SJSA1 (cell line): ENCODE data around the gene GAMT. TPM values are rescaled to one million over a fixed set of nuclear protein-coding genes. Genes with fewer than 3 reads are reported as not detected.

ENCODE experiments used
- DNase-seq, 2 experiments: peaks; one replicate each; pipeline ENCODE4 v3.0.0-alpha.2; 2015 to 2020; ENCODE audit warnings: low spot score in 2 of 2, low read depth in 1 of 2
- H3K27ac ChIP-seq: fragments of 250-450 bp; sonication (Bioruptor Pico); 2 replicates; pipeline ENCODE4 v1.5.1; 2020; ENCODE audit warnings: mild to moderate bottlenecking, moderate library complexity
- H3K27me3 ChIP-seq: fragments of 250-450 bp; sonication (Bioruptor Pico); replicated peaks from 2 replicates; pipeline ENCODE4 v1.5.1; 2020; ENCODE audit warnings: mild to moderate bottlenecking, moderate library complexity
- H3K36me3 ChIP-seq: fragments of 250-450 bp; sonication (Bioruptor Pico); 2 replicates; pipeline ENCODE4 v1.5.1; 2020; ENCODE audit warnings: mild to moderate bottlenecking
- H3K4me1 ChIP-seq: fragments of 250-450 bp; sonication (Bioruptor Pico); replicated peaks from 2 replicates; pipeline ENCODE4 v1.6.1; 2021; ENCODE audit warnings: mild to moderate bottlenecking
- H3K4me3 ChIP-seq: fragments of 250-450 bp; sonication (Bioruptor Pico); 2 replicates; pipeline ENCODE4 v1.5.1; 2020; ENCODE audit warnings: mild to moderate bottlenecking
- H3K9me3 ChIP-seq: fragments of 250-450 bp; sonication (Bioruptor Pico); replicated peaks from 2 replicates; pipeline ENCODE4 v1.5.1; 2020; ENCODE audit warnings: mild to moderate bottlenecking
- total RNA-seq: library from RNA; depleted of rRNA; stranded (reverse); fragments of >200 nt; shearing (Covaris generic); gene quantifications from 2 replicates; pipeline ENCODE4 v1.2.3, GENCODE V29; 2014

GAMT gene
- total RNA-seq, 1 experiment from 2014 or later = 35.8 TPM

DNA sequence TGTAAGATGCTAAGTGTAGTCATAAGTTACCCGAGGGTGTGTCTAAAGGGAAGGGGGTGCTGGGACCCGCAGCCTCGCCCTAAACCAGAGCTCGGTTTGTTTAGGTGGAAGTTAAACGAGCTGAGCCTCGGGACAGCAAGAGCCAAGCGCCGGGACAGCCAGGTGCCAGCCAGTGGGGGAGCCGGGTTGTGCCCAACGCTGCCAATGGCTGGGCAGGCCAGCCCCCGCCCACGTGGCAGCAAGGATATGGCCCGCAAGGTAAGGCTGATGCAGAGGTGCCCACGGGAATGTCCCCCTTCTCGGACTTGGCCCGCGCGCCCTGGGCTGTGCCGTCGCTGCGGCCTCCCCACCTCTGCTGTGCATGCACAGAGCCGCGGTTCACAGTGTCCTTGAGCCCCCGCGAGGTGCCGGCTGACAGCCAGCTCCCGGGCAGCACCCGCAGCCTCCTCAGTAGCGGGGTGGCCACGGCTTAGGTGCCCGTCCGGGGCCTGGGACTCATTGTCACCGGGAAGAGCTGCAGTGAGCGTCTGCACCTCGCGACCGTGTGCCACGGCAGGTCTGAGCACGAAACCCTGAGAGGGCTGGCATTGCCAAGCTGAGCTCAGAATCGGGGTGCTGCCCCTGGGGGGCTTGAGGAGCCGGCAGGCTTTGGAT lies 27.5 kb upstream of the GAMT start:
- no peak overlapping the region for H3K4me3 ChIP-seq
- H3K9me3 ChIP-seq = no peaks in the 10 kb centered on the region
- no peaks in the 10 kb centered on the region for H3K4me1 ChIP-seq
- DNase-seq = no peak
- H3K27ac ChIP-seq = no peak overlapping the region
- no peaks in the 10 kb centered on the region for H3K27me3 ChIP-seq
- peaks cover 85% of the 10 kb centered on the region for H3K36me3 ChIP-seq

DNA sequence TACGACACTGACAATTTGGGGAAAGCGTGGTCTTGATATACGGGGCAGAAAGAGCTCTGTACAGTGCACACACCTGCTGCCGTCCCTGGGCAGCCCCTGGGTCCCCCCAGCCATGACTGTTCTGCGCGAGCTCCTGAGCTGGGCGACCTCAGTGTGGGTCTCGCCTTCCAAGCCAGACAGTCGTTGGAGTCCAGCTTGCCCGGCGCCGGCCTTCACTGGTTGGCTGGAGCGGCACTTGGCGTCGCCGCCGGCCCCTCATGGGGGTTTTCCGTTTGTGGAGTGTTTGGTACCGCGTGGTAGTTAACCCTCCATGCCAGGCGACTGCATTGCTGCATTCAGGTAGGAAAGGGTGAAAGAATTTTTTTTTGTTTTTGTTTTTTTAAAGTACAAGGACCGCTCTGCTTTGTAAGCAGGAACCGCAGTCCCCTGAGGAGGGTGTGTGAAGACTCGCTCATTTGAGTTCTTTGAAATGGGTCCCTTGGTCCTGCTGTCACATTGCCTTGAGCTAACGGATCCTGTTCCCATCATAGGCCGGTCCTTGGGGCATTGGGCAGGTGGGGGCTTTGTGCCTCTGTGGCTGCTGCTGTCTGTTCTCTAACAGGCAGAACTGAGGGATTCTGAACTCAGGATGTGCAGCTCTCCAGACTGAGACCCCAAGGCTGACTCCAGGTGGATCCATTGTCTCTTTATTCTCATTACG lies 26.0 kb upstream of the GAMT start:
- Histone ChIP-seq H3K4me3 (no peak overlapping the region), H3K4me1 (no peaks in the 10 kb centered on the region), H3K9me3 (no peaks in the 10 kb centered on the region; the same call in 1 of the 2 replicates), H3K27ac (no peak overlapping the region), H3K36me3 (peaks cover 85% of the 10 kb centered on the region), H3K27me3 (no peaks in the 10 kb centered on the region)
- no peak for DNase-seq

DNA sequence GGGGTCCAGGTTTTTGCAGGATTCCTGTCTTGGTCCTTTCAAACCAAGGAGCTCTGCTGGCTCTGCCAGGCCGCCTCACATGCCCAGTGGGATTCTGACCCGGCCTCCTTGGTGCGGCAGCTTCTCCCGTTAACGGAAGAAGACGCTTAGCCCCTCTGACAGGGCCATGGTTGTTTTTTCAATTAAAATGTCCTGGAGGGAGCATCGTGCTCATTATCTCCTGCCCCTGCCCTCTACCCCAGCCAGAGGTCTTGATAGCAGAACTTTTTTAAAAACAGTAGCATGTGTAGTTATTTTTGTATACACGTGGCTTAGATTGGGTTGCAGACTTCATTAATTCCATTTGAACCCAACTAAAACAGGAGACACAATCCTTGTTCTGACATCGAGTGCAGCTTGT lies 25.4 kb upstream of the GAMT start:
- Histone ChIP-seq H3K4me3 (no peak overlapping the region), H3K36me3 (peaks cover 85% of the 10 kb centered on the region), H3K9me3 (no peaks in the 10 kb centered on the region; the same call in 1 of the 2 replicates), H3K4me1 (no peaks in the 10 kb centered on the region), H3K27ac (no peak overlapping the region), H3K27me3 (no peaks in the 10 kb centered on the region)
- DNase-seq = no peak

DNA sequence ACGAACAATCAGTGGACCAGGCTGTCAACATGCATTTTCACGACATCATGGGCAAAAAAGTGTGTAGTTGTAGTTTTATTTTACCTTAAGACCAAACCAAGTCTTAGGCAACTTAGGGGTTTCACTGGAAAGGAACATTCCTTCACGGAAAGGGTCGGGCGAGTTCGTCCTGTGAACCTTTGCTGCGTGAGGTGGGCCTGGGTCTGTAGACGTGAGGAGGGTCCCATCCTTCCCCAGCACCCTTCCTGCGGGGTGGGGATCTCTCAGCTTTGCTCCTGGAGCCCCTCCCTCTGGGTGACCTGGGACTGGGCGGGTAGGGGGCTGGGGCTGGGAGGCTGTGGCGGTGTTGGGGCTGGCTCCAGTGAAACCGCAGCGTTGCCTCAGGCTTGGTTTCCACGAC lies 24.6 kb upstream of the GAMT start:
- Histone ChIP-seq H3K27ac (no peak overlapping the region), H3K27me3 (no peaks in the 10 kb centered on the region), H3K36me3 (peaks cover 88% of the 10 kb centered on the region), H3K4me3 (no peak overlapping the region), H3K9me3 (no peaks in the 10 kb centered on the region; the same call in 1 of the 2 replicates), H3K4me1 (no peaks in the 10 kb centered on the region)
- no peak for DNase-seq

DNA sequence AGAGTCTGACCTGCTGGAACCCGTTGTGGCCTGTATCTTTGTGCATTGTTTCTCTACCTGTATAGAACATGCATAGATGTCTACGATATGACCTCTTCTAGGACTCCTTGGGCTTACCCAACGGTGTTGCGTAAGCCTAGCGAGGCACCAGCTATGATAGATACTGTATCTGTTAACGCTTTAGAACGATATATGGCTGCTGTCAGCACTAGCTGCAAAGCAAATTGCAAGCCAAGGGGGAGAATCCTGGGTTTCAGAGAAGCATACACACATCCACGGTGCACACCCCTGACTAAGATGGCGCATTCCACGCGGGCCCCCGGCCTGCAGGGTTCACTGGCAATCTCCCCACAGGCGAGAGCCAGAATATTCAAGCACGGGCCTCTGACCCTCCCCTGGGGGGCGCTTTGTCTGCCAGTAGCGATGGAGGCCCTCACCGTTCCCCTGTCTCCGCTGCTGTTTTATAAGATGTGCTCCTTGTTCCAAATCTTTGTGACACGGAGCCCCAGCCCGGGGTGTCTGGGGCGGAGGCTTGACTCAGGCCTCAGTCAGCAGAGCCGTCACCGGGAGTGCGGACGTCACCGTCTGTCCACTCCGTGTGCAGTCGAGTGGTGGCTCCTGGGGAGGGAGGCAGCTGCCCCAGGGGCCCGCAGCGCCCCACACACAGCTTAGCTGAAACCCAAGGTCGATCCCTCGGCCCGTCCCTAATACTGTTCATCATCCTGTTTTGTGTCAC lies 23.9 kb upstream of the GAMT start:
- H3K36me3 ChIP-seq = peaks cover 92% of the 10 kb centered on the region
- H3K27ac ChIP-seq = no peak overlapping the region

DNA sequence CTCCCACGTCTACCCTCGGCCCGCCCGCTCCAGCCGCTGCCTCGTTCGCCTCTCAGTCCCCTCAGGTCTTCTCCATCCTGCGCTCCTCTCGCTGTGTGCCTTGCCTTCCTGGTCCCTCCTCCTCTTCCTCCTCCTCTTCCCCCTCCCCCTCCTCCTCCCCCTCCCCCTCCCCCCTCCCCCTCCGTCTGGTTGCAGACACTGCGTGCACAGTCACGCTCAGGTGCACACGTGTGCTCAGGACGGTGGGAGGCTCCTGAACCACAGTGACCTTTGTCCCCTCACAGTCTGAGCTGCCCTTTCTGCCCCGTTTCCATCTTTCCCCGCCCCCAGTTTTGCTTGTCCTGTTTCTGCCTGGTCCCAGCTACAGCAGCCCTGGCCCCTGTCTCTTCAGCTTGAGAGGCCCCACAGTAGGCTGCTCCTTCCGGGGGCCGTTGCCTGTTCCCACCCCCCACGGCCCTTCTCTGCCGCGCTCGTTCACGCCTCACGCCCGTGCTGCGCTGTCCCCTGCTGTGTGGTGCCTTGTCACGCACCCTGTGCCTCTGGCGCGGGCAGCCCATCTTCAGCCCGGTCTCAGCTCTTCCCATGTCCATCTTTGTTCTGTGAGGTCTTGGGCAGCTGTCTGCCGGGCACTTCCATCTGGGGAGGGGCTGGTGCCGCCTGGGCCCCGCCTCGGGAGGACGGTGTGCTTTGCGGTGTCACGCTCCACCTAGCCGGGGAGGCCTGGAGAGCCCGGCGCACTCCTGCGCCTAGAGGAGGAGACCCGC lies 23.0 kb upstream of the GAMT start:
- Histone ChIP-seq H3K36me3 (peaks cover 85% of the 10 kb centered on the region), H3K9me3 (no peaks in the 10 kb centered on the region; the same call in 1 of the 2 replicates), H3K4me1 (no peaks in the 10 kb centered on the region), H3K27ac (no peak overlapping the region), H3K4me3 (no peak overlapping the region), H3K27me3 (no peaks in the 10 kb centered on the region)
- DNase-seq = no peak

More for the DNA sequence above, 23.9 kb upstream of the GAMT start:
- Histone ChIP-seq H3K9me3 (no peaks in the 10 kb centered on the region; the same call in 1 of the 2 replicates), H3K4me3 (no peak overlapping the region), H3K4me1 (no peaks in the 10 kb centered on the region), H3K27me3 (no peaks in the 10 kb centered on the region)
- DNase-seq = no peak

DNA sequence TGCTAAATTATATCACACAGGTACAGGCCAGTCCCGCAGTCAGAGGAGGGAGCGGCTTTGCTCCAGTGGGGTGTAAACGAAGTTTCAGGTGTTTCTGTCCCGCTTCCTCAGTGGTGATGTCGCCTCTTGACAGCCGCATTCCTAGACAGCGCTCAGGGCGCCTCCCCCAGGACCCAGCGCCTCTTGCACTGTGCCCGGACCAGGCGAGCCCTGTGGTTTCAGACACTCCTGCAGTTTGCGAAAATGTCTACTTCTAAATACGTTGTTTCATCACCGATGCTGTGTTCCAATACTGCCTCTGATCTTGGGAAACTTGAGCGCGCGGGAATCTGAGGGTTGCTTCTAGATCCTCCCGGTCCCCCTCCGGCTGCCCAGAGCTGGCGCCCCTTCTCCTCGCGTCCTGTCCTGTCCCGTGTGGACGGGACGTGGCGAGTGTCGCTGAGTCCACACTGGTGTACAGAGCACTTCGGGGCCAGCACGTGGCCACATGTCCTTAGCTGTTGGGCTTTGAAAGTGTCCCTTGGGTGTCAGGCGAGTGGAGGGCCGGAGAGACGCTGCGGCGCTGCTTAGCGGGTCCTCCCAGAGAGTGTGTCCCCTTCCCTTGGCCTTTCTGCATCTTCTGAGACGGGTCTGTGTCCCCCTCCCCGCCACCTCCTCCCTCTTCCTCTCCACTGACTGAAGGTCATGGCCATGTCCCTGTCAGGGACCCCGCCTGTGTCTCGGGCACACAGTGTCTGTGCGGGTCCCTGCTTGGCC lies 22.3 kb upstream of the GAMT start:
- DNase-seq = no peak
- Histone ChIP-seq H3K4me3 (no peak overlapping the region), H3K4me1 (no peaks in the 10 kb centered on the region), H3K9me3 (no peaks in the 10 kb centered on the region; the same call in 1 of the 2 replicates), H3K27ac (no peak overlapping the region), H3K36me3 (peaks cover 85% of the 10 kb centered on the region), H3K27me3 (no peaks in the 10 kb centered on the region)

DNA sequence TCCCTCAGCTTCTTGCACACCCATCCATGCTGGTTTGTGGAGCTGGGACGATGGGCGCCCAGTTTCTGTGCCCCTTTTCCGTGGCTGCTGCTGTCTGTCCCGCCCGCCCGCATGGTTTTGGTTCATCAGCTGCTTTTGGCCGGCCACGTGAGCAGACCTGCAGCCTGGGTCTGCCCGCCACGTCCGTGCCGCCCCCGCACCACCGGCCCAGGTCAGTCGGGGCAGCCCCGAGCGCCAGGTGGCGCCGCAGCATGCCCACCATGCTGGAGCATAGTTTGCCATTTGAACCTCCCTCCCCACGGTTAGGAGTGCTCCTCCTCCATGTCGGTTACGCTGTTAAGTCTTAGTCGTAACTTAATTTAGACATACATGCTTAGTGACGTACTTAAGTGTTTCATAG lies 21.6 kb upstream of the GAMT start:
- no peak for DNase-seq
- H3K36me3 ChIP-seq = peaks cover 86% of the 10 kb centered on the region

DNA sequence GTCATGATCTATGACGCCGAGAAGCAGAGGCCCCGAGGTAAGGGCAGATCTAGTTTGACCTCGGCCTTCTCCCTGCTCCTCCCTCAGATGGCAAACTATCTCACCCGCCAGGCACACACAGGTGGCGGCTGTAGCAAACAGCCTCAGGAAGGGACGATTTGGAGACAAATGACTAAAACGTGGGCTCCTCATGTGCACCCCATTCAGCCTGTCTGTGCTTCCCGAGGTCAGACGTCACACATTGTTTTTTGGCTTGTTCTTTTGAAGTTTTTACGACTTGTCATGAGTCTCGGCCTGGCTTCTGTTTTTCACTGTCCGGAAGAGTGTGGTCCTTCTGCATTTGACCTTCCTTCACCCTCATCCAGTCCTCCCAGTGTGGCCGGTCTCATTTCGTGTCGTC lies 21.0 kb upstream of the GAMT start:
- Histone ChIP-seq H3K27ac (no peak overlapping the region), H3K36me3 (peaks cover 88% of the 10 kb centered on the region)
- DNase-seq = no peak

More for the DNA sequence above, 21.6 kb upstream of the GAMT start:
- H3K27ac ChIP-seq = no peak overlapping the region
- H3K27me3 ChIP-seq = no peaks in the 10 kb centered on the region
- H3K9me3 ChIP-seq = no peaks in the 10 kb centered on the region; the same call in 1 of the 2 replicates
- no peaks in the 10 kb centered on the region for H3K4me1 ChIP-seq
- H3K4me3 ChIP-seq = no peak overlapping the region

DNA sequence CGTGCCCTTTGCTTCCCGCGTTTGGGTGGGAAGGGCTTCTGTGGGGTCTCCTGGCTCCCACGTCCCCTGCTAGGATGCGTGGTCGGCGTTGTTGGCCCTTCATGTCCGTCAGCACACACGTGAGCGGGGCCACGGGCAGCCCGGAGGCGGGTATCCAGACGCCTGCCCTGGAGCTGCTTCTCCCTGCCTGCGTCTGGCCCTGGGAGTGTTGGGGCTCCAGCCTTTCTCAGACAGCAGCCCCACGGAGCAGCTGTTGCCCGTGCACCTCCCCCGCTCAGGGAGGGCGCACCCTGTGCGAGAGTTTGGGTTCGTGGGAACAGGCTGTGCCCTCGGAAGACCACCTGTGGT lies 20.6 kb upstream of the GAMT start:
- Histone ChIP-seq H3K36me3 (peaks cover 88% of the 10 kb centered on the region), H3K9me3 (no peaks in the 10 kb centered on the region; the same call in 1 of the 2 replicates)
- DNase-seq = no peak

More for the DNA sequence above, 21.0 kb upstream of the GAMT start:
- H3K27me3 ChIP-seq = no peaks in the 10 kb centered on the region
- H3K4me3 ChIP-seq = no peak overlapping the region
- no peaks in the 10 kb centered on the region; the same call in 1 of the 2 replicates for H3K9me3 ChIP-seq
- no peaks in the 10 kb centered on the region for H3K4me1 ChIP-seq

DNA sequence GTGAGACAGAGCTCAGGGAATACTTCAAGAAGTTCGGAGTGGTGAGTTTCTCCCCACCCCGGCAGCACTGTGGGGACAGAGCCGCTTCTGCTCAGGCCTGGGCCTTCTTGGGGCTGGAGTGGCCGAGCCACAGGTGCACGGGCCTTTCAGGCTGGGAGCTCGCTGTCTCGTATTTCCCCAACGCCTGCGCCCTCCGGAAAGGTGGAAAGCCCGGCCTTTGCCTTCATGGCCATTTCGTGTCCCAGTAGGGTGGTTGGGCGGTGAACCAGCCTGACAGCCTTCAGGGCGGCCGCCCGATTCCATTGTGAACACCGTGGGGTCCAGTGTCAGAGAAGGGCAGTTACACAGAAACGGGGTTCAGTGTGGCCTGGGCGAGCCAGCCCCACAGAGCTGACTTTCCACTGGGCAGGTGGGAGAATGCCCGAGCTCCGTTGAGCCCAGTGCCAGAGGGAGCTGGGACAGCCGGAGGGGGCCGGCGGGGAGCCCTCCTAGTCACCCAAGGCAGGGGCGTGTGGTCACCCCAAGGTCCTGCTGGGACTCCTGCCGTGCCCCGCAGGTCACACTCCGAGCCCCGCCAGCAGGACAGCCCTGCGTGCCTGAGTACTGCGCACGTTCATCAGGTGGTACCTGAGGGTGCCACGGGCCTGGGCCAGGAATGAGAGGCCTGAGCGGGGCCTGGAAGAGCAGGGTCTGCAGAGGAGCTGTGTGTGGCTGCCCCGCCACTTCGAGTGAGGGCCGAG lies 20.0 kb upstream of the GAMT start:
- Histone ChIP-seq H3K36me3 (peaks cover 88% of the 10 kb centered on the region), H3K4me1 (no peaks in the 10 kb centered on the region), H3K4me3 (no peak overlapping the region), H3K9me3 (no peaks in the 10 kb centered on the region; the same call in 1 of the 2 replicates), H3K27ac (no peak overlapping the region), H3K27me3 (no peaks in the 10 kb centered on the region)
- DNase-seq = no peak

More for the DNA sequence above, 20.6 kb upstream of the GAMT start:
- no peaks in the 10 kb centered on the region for H3K4me1 ChIP-seq
- no peak overlapping the region for H3K27ac ChIP-seq
- H3K27me3 ChIP-seq = no peaks in the 10 kb centered on the region
- H3K4me3 ChIP-seq = no peak overlapping the region

DNA sequence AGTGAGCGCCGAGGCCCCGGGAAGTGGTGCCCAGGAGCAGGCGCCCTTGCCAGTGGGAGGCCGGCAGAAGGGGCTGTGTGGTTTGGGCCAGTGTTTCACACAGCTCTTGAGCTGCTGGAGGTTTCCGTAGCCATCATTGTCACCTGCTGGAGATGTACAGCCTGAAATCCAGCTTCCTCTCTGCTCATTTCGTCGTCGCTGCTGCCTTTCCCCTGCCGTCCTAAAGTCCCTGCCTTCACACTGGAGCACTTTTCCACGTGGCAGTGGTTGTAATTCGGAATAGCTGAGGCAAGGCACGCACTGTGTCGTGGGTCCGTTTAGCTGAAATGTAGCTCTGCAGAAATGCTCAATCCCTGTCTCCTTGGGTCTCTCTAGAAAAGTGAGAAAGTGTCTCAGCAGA lies 19.2 kb upstream of the GAMT start:
- Histone ChIP-seq H3K36me3 (peaks cover 88% of the 10 kb centered on the region), H3K4me1 (no peaks in the 10 kb centered on the region), H3K9me3 (no peaks in the 10 kb centered on the region; the same call in 1 of the 2 replicates)

More for the DNA sequence above, 19.2 kb upstream of the GAMT start:
- DNase-seq = no peak
- Histone ChIP-seq H3K27me3 (no peaks in the 10 kb centered on the region), H3K27ac (no peak overlapping the region), H3K4me3 (no peak overlapping the region)
